Fibroblast of pulmonary artery (primary cell): ENCODE data around the gene PBX4.

Experiments
- DNase-seq: peaks from one replicate; pipeline ENCODE4 v3.0.0-alpha.2; 2010; ENCODE audit warnings: low read depth
- H3K4me3 ChIP-seq: replicated peaks from 2 replicates; pipeline ENCODE4 v1.5.1; 2011; ENCODE audit warnings: low read depth, mild to moderate bottlenecking, control low read depth, low read length, moderate library complexity
- TF ChIP-seq, protein P1 (sequence below): IDR thresholded peaks from 2 replicates; pipeline ENCODE4 v1.5.1; 2011; ENCODE audit warnings: mild to moderate bottlenecking, control low read depth, low read length, inconsistent platforms; ENCODE audit errors: missing control alignments

The PBX4 gene

DNA sequence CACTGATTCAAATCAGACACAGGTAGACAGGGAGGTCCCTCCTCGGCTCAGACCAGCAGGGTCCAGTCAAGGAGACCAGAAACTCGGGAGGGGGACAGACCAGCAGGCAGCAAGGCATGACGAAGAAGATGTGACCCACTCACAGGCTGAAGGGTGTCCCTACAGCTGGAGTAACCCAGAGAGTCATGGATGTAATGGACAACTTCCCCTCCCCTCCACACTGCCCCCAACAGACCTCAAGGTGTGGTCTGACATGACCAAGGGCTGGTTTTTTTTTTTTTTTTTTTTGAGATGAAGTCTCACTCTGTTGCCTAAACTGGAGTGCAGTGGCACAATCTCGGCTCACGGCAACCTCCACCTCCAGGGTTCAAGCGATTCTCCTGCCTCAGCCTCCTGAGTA, 34.1 kb downstream of the PBX4 start:
- DNase-seq = no peak
- TF ChIP-seq, protein P1, sequence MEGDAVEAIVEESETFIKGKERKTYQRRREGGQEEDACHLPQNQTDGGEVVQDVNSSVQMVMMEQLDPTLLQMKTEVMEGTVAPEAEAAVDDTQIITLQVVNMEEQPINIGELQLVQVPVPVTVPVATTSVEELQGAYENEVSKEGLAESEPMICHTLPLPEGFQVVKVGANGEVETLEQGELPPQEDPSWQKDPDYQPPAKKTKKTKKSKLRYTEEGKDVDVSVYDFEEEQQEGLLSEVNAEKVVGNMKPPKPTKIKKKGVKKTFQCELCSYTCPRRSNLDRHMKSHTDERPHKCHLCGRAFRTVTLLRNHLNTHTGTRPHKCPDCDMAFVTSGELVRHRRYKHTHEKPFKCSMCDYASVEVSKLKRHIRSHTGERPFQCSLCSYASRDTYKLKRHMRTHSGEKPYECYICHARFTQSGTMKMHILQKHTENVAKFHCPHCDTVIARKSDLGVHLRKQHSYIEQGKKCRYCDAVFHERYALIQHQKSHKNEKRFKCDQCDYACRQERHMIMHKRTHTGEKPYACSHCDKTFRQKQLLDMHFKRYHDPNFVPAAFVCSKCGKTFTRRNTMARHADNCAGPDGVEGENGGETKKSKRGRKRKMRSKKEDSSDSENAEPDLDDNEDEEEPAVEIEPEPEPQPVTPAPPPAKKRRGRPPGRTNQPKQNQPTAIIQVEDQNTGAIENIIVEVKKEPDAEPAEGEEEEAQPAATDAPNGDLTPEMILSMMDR = no peak
- no peak overlapping the region for H3K4me3 ChIP-seq

DNA sequence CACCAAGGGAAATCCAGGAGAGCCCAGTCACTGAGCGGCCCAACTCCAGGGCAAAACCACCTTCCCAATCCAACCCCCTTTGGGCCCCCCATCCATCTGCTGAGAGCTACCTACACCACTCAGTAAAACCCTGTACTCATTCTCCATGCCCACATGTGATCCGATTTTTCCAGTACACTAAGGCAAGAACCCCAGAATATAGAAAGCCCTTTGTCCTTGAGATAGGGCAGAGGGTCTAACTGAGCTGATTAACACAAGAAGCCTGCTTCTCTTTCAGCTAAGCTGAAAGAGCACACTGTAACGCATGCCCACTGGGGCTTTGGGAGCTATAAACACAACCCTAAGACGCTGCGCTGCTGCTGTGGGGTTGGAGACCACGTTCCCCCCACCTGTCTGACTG, 36.0 kb downstream of the PBX4 start:
- H3K4me3 ChIP-seq = no peak overlapping the region
- no peak for DNase-seq
- TF ChIP-seq, protein P1 = no peak

DNA sequence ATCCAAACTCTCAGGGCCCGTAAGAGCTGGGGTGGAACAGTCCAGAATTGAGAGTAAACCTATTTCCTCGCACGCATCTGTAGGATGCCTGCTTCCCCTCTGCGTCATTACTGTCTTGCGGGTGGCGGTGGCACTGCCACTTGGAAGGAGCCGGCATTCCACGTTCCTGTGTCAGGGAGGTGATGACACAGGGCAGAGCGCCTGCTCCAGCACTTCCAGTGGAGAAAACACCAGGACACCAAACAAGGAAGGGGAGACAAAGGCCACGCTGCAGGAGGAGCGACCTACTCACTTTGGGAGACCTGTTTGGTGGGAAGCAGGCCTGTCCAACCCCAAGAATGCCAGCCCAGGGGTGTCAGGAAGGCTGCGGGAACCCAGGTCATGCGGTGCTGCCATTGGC, 37.1 kb downstream of the PBX4 start:
- TF ChIP-seq, protein P1 = no peak
- DNase-seq = no peak
- H3K4me3 ChIP-seq = no peak overlapping the region

DNA sequence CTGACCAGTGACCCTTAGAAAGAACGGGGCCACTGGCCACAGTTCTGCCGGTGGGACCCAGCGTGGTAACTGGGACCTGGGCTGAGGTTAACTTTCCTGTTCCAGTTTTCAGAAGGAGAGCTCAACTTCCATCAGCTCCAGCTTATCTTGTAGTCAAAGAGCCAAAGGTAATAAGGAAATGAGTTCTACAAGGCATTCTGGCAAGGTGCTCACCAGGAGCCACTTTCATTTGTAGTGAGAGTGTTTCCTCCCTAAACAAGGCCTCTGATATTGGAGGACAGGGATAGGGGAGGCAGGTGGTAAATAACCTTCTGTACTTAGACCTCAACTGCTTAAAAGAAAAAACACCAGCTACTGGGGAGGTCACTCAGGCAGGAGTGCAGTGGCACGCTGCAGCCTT, 38.1 kb downstream of the PBX4 start:
- H3K4me3 ChIP-seq = no peak overlapping the region
- DNase-seq = no peak
- TF ChIP-seq, protein P1 = no peak

DNA sequence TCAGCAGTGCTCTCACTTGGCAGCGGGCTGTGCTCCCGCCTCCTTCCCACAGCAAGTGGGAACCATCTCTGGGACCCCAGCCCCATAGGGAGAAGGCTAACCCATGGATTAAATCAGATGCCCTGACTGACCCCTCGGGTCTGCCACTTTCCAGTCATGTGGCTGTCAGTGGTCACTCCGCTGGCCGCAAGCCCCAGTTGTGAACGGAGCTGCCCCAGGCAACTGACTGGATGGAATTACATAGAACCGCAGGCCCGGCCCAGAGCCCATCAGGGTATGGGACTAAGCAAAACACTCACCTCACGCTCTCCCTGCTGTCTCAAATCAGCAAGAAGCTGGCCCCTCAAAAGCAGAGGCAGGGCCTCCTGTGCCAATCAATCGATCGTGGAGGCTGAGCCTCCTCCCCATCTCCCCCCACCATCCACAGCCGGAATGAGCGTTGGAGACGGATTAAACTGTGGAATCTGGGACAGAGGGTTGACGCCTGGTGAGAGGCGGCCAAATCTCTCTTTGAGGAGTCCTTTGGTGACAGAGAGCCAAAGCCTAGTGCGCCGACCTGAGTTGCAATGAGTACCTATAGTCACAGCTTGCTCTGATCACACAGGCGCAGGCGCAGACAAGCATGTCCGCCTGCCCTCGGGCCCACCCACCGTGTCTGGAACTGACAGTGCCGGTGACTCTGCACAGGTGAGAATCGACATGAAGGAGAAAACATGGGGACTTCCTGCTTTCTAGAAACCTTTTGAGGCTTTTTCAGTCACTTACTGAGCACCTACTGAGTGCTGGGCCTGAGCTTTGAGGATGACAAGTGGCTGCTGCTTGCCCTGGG, 38.7 kb downstream of the PBX4 start:
- DNase-seq = no peak
- H3K4me3 ChIP-seq = no peak overlapping the region
- TF ChIP-seq, protein P1 = no peak

DNA sequence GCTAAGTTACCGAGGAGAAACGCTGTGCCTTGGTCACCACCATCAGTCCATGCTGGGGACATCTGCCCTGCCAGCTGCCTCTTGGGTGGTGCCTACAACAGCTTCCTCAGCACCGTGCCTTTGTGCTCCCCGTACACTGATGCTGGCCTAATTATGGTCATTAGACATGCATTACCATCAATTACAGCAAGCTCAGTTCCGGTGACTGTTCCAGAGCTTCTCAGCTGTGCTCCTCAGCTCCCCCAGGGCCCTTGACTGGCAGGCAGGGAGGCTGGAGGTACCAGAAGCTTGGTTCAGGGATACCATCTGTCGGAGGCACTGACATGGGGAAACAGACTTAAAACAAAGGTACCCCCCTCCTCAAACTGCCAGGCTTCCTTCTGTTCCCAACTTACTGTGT, 40.2 kb downstream of the PBX4 start:
- no peak overlapping the region for H3K4me3 ChIP-seq
- TF ChIP-seq, protein P1 = no peak
- DNase-seq = no peak

DNA sequence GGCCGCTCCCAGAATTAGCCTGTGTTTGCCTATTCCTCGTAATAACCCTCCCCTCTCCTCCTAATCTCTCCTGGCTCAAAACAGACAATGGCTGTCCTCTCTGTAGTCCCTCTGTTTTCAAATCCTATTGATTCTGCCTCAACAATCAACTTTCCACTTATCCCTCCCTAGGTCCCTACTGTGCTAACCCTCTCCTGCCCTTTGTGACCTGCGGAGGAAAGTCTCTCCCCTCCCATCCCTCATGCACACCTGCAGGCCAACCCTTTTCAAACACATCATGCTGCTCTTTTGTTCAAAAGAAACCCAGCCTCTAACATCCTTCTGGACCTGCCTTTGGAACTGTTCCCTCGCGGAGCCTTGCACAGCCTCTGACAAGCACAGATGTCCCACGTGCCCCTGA, 43.1 kb downstream of the PBX4 start:
- no peak for DNase-seq
- H3K4me3 ChIP-seq = no peak overlapping the region
- TF ChIP-seq, protein P1 = no peak
